GM19240 (cell line): Measurements from ENCODE around the gene LDLRAD4.
"Not testable (repeated sequence)": the region's sequence is repeated elsewhere in the genome, so short reads cannot be mapped to it uniquely, and the experiment has no call there.

Source experiments
- DNase-seq: peaks from one replicate; pipeline ENCODE4 v3.0.0; 2011; ENCODE audit warnings: low spot score; ENCODE audit not compliant: insufficient read length

Gene LDLRAD4

GRCh38 chr18:13585379-13586153 is 367.0 kb downstream of the LDLRAD4 start:
- DNase-seq = no peak

GRCh38 chr18:13587001-13587400 is 368.4 kb downstream of the LDLRAD4 start:
- DNase-seq = no peak

- DNase-seq = no peak
Measured at GRCh38 chr18:13587477-13587876, 368.9 kb downstream of the LDLRAD4 start.

DNA sequence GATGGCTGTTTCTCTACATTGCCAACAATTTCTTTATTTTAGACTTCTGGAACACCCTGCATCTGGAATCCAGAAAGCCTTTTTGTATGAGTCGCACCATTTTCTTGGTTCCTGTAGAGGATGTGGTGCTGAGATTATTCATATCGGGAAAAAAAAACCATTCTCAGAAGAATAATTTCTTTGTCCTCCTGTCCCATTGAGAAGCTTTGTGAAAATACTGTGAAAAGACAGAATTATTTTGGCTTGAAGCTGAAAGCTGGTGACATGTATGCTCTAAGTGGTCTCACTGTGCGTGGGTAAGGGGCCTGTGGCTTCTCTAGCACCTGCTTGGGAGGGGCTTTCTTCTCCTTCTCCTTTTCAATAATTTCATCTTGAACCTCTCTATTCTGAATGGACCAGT is 369.4 kb downstream of the LDLRAD4 start:
- DNase-seq = no peak

DNA sequence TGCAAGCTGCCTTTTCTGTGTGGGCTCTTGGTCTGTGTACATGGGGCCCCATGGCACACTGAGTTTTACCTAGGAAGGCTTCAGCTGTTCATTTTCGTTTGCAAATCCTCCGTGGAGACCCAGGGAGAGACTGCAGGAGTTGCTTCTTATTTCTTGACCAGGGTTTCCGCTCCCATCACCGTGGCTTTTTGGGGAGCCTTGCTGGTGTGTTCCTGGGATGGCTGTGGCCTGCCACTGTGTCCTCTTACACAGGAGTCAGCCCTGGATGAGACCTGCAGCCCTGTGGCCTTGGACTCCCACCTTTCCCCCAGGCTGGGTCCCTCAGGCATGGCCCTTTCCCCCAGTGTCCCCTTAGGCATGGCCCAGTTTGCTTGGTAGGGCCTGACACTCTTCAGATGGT is 370.8 kb downstream of the LDLRAD4 start:
- DNase-seq = no peak

DNA sequence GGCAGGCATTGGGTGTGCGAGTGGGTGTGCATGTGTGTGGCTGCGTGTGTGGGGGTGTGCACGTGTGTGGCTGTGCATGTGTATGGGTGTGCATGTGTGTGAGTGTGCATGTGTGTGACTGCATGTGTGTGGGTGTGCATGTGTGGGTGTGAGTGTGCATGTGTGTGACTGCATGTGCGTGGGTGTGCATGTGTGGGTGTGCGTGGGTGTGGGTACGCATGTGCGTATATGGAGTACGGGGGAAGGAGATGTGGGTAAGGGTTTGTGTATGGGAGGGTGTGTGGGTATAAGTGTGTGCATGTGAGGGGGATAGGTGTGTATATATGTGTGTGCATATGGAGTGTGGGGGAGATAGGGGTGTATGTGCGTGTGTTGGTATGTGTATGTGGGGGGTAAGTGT is 371.4 kb downstream of the LDLRAD4 start:
- DNase-seq = no peak

- no peak for DNase-seq
Measured at GRCh38 chr18:13592246-13592645, 373.7 kb downstream of the LDLRAD4 start.

DNA sequence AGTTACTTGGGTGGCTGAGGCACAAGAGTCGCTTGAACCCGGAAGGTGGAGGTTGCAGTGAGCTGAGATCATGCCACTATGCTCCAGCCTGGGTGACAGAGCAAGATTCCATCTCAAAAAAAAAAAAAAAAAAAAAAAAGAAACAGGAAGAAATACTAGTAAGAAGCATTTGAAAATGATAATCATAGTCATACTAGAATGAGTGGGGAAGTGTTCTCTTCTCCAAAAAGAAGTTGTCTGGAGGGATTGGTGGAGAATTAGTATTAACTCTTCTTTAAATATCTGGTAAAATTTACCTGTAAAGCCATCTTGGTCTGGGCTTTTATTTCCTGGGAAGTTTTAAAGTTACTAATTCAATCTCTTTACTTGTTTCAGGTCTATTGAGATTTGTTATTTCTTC is 376.0 kb downstream of the LDLRAD4 start:
- DNase-seq = no peak

DNA sequence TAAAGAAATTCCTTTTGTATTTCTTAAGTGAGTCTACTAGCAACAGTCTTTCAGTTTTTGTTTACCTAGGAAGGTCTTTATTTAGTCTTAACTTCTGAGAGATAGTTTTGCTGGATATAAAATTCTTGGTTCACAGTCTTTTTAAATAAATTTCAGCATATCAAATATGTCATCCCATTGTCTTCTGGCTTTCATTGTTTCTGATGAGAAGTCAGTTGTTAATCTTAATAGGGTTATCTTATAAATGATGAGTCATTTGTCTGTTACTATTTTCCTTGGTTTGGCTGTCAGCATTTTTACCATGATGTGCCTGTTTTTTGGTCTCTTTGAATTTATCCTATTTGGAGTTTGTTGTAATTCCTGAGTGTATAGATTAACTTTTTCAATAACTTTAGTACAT is 378.5 kb downstream of the LDLRAD4 start:
- no peak for DNase-seq

GRCh38 chr18:13598591-13598990 is 380.0 kb downstream of the LDLRAD4 start:
- DNase-seq = no peak

DNA sequence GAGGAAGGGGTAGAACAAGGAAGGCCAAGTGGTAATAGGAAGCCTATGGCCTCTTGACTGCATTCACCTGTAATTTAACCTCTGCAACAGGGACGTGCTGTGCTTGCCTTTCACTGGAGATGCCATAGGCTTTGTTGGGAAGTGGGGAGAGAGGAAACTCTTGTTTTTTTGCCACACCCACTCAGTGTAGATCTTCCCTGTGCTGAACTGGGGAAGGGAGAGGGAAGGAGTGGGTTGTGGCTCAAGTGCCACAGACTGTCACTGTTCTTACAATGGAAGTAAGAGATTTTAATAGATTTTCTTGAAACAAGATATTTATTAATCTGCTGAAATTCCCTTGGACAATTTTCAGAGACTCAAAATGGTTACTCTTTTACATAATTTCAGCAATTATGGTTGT is 380.5 kb downstream of the LDLRAD4 start:
- no peak for DNase-seq

DNA sequence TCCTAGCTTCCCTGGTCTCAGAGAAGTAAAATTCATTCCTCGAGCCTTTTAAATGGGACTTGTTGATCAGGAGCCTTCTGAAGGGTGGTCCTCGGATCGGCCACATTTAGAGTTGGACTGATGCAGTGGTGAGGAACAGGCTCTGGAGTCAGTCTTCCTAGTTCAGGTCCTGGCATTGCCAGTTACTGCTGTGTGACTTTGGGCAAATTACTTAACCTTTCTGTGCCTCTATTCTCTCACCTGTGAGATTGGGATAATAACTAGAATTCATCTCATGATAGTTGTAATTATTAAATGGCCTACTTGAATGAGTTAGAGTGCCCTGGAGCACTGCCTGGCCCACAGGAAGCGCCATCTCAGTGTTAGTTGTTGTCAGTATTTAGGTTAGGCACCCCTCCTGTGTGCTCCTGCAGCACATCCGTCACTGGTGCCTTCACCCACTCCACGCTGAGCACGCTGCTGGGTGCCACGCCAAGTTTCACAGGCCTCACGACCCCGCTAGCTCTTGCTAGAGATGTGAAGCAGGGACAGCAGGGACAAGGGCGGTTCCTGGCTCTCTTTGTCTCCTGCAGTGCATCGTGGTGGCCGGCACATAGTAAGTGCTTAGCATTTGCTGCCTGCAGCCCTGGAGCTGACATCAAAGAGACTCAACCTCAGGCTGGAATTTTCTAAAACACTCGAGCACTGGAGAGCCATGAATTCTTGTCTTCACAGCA is 384.9 kb downstream of the LDLRAD4 start:
- no peak for DNase-seq

DNA sequence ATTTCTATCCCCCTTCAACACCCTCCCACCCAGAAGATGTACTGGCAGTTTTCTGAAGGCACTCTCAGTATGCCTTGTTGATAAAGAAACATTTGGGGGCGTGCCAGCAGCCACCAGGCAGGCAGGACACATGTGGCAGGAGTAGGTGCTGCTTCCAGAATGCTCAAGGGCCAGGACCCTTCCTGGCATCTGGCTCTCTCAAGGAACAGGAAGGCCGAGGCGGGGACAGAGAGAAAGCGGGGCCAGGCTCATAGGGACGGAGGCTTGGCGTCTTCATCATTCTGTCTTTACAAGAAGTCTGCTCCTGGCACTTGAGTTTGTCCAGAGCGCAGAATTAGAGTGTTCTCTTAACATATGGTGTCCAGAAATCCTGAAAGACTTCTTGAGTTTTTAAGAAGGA is 386.2 kb downstream of the LDLRAD4 start:
- DNase-seq = no peak

GRCh38 chr18:13605477-13605876 is 386.9 kb downstream of the LDLRAD4 start:
- DNase-seq = no peak

DNA sequence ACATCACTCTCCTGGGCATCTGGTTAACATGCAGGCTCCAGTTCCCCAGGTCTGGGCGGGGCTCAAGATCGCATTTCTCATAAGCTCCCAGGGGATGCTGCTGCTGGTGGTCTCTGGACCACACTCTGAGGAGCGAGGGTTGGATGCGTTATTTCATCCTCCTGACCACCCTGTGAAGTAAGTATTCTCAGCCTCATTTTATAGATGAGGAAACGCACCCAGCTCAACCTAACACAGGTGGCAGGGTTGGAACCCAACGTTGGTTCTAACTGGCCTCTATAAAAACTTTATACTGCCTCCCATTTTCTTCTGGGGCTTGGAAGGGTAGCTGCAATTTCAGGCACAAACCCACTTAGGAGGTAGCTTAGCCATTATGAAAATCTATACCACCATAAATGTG is 387.3 kb downstream of the LDLRAD4 start:
- DNase-seq = no peak

GRCh38 chr18:13606604-13607254 is 388.2 kb downstream of the LDLRAD4 start:
- no peak for DNase-seq

DNA sequence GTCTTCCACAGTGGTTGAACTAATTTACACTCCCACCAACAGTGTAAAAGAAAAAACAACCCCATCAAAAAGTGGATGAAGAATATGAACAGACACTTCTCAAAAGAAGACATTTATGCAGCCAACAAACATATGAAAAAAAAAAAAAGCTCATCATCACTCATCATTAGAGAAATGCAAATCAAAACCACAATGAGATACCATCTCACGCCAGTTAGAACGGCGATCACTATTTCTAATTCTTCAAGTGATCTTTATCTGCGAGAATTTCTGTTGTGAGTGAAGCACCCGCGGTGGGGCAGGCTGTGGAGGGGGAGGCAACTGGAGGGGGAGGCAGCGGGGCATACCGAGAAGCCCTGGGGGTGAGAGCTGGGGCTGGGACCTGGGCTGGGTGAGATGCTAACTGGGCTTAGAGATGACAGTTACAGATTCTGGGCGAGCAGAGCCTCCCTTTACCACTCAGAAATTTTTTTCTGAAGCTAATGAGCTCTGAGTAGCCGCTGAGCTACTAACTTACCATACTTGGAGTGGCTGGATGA is 389.5 kb downstream of the LDLRAD4 start:
- not testable (repeated sequence) for DNase-seq

DNA sequence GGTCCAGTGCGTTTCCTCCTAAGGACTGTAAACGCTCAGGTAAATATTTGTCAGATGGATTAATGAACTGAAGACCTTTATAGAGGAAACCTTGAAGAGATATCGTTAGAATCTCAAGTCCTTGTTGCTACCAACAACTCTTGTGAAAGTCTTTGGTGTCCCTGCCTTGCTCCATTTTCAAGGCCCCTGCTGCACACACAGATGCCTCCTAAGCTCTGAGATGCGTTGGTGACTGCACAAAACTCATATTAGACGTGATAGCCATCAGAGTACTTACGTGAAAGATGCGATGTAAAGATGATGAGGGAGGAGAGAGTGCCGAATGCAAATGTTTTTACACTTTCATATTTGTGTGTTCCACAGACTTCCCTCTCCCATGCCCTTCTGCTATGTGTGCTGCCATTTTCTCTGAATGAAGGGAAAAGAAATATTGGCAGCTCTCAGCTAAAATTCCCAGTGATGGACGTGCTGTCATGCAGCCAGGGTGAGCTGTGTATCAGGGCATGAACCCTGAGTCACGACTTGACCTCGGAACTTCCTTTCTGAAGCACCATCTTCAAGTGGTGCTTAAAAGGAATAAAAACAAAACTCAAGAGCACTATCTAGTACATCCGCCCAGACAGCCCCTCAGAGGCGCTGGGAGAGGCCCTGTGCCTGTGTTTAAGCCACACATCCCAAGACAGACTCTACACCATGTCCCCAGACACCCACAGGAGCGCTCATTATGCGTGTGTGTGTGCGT is 390.4 kb downstream of the LDLRAD4 start:
- no peak for DNase-seq

GRCh38 chr18:13610555-13611141 is 392.1 kb downstream of the LDLRAD4 start:
- no peak for DNase-seq

DNA sequence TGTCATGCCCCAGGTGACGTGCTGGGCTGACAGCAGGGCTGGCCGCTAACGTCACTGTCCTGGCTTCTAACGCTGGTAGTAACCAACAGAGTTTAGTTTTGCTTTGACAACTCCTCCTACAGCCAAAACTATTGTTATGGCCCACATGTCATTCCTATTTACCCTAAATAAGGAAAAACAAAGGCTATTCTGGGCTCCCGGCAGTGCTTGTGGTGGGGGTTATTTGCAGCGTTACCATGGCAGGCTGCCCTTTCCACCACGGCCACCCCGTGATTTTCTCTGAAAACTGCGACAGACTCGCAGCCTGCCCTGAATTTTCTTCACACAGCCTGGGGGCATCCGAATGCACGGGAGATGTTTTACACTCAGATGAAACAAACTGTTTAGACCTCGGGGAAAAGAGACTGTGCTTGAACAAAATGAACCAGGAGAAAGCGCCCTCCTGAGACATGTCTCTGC is 392.6 kb downstream of the LDLRAD4 start:
- DNase-seq = no peak

GRCh38 chr18:13611601-13612195 is 393.1 kb downstream of the LDLRAD4 start:
- no peak for DNase-seq
